Gastrocnemius medialis (tissue), 4 donors: ENCODE results near the gene FBXL14.

Experiments
- POLR2A ChIP-seq, 2 donors: fragments of 450-650 bp; IDR thresholded peaks; one replicate each; pipeline ENCODE4 v1.6.1; 2017; ENCODE audit warnings: antibody characterized with exemption in 2 of 2, mild to moderate bottlenecking in 2 of 2, moderate library complexity in 2 of 2
- TF ChIP-seq, protein P1 (sequence below), 5 experiments: fragments of 450-650 bp in 3 of 5; fragments of 200-600 bp in 2 of 5; sonication (generic) in 2 of 5; IDR thresholded peaks in 4 of 5; conservative IDR thresholded peaks in 1 of 5; 1 replicate in 4 of 5; 2 replicates in 1 of 5; pipeline ENCODE4 v1.5.1; 2016 to 2019; ENCODE audit warnings: antibody characterized with exemption in 5 of 5, mild to moderate bottlenecking in 3 of 5, moderate library complexity in 3 of 5

DNA sequence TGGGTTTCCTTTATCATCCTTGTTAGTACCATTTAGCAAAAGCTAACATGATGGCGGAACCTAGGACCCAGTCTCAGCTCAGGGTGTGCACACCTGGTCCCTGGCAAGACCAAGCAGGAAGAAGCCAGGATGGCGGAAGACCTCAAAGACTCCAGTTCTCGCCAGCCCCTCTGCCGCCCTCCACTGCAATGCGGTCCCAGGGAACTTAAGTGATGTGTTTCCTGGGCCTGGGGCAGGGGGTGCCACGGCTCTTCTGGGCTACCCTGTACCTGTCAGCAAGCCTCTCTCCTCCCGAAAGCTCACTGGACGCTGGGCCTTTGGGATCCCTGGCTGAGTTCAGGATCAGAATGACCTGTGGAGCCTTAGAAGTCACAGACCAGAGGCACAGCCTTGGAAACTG is 71.3 kb downstream of the FBXL14 start:
- TF ChIP-seq, protein P1, sequence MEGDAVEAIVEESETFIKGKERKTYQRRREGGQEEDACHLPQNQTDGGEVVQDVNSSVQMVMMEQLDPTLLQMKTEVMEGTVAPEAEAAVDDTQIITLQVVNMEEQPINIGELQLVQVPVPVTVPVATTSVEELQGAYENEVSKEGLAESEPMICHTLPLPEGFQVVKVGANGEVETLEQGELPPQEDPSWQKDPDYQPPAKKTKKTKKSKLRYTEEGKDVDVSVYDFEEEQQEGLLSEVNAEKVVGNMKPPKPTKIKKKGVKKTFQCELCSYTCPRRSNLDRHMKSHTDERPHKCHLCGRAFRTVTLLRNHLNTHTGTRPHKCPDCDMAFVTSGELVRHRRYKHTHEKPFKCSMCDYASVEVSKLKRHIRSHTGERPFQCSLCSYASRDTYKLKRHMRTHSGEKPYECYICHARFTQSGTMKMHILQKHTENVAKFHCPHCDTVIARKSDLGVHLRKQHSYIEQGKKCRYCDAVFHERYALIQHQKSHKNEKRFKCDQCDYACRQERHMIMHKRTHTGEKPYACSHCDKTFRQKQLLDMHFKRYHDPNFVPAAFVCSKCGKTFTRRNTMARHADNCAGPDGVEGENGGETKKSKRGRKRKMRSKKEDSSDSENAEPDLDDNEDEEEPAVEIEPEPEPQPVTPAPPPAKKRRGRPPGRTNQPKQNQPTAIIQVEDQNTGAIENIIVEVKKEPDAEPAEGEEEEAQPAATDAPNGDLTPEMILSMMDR (IDR thresholded peaks at IDR 0.05 in 4 of 5, conservative IDR thresholded peaks at IDR 0.05 in 1 of 5), result no peak
- TF ChIP-seq POLR2A (IDR thresholded peaks at IDR 0.05), result no peak
